Measurements from ENCODE around the gene AGTRAP. TPM values are rescaled to one million over a fixed set of nuclear protein-coding genes. Genes with fewer than 3 reads are reported as not detected.

The AGTRAP gene
- total and polyA plus RNA-seq, 2 of the 8 experiments (the other 6 are each of a cell fraction or from before 2014, with no cell fraction given): 69.7 to 192 TPM

DNA sequence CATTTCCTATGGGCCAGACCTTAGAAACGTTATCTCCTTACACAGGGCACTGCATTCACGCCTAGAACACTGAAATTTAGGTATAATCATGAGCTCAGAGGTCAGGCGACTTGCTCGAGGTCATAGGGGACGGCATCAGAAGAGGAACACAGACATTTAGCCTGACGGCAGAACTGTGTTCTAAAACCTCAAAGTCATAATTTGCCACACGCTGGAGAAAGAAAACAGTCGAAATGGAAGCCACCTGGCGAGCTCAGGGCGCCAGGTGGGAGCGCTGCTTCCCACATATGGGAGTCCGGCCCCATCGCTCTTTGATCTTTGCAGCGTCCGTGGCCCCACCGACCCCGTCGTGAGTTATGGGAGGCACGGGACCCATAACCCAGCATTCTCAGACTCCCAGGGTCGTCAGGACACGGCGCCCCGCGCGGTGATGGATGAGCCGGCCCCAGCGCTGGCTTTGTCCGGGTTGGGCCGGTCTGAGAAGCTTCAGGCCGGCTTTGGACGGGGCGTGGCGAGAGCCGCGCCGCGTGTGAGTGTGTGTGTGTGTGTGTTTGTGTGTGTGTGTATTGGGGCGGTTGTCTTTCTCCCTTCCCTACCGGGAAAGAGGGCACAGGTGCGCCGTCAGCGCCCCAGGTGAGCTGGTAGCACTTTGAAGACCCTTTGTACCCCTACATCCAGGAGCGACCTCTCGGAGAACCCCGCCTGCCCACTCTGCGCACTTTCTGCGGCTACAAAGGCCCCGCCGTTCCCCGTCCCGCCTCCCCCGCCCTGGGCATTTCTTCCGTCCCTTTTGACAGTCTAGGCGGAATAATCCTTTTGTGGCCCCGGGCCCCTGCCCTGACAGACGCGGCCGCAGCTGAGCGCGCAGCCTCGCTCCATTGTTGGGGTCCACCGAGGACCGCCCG lies 45.3 kb upstream of the AGTRAP start (continued):
- TF ChIP-seq TBP (IDR thresholded peaks at IDR 0.05; ENCODE audit: low read depth, low read length) (no peak), RBBP5 (IDR thresholded peaks at IDR 0.05; ENCODE audit: borderline replicate concordance, low read depth, low read length) (no peak), CREB1 (IDR thresholded peaks at IDR 0.05) (peak; percentile 24; the same call in 1 of the 2 replicates), SIN3A (conservative IDR thresholded peaks at IDR 0.05 in 1 of 2, IDR thresholded peaks at IDR 0.05 in 1 of 2; ENCODE audit: low read depth in 1 of 2, low read length in 2 of 2) (peak; percentile 26 to 76; a peak in 2 of 4 replicates), USF2 (IDR thresholded peaks at IDR 0.05; ENCODE audit: low read length) (no peak), MAFK (IDR thresholded peaks at IDR 0.05; ENCODE audit: low read depth, low read length) (no peak), SIX5 (IDR thresholded peaks at IDR 0.05; ENCODE audit: low read depth, low read length) (no peak)
- TF ChIP-seq, protein P1, sequence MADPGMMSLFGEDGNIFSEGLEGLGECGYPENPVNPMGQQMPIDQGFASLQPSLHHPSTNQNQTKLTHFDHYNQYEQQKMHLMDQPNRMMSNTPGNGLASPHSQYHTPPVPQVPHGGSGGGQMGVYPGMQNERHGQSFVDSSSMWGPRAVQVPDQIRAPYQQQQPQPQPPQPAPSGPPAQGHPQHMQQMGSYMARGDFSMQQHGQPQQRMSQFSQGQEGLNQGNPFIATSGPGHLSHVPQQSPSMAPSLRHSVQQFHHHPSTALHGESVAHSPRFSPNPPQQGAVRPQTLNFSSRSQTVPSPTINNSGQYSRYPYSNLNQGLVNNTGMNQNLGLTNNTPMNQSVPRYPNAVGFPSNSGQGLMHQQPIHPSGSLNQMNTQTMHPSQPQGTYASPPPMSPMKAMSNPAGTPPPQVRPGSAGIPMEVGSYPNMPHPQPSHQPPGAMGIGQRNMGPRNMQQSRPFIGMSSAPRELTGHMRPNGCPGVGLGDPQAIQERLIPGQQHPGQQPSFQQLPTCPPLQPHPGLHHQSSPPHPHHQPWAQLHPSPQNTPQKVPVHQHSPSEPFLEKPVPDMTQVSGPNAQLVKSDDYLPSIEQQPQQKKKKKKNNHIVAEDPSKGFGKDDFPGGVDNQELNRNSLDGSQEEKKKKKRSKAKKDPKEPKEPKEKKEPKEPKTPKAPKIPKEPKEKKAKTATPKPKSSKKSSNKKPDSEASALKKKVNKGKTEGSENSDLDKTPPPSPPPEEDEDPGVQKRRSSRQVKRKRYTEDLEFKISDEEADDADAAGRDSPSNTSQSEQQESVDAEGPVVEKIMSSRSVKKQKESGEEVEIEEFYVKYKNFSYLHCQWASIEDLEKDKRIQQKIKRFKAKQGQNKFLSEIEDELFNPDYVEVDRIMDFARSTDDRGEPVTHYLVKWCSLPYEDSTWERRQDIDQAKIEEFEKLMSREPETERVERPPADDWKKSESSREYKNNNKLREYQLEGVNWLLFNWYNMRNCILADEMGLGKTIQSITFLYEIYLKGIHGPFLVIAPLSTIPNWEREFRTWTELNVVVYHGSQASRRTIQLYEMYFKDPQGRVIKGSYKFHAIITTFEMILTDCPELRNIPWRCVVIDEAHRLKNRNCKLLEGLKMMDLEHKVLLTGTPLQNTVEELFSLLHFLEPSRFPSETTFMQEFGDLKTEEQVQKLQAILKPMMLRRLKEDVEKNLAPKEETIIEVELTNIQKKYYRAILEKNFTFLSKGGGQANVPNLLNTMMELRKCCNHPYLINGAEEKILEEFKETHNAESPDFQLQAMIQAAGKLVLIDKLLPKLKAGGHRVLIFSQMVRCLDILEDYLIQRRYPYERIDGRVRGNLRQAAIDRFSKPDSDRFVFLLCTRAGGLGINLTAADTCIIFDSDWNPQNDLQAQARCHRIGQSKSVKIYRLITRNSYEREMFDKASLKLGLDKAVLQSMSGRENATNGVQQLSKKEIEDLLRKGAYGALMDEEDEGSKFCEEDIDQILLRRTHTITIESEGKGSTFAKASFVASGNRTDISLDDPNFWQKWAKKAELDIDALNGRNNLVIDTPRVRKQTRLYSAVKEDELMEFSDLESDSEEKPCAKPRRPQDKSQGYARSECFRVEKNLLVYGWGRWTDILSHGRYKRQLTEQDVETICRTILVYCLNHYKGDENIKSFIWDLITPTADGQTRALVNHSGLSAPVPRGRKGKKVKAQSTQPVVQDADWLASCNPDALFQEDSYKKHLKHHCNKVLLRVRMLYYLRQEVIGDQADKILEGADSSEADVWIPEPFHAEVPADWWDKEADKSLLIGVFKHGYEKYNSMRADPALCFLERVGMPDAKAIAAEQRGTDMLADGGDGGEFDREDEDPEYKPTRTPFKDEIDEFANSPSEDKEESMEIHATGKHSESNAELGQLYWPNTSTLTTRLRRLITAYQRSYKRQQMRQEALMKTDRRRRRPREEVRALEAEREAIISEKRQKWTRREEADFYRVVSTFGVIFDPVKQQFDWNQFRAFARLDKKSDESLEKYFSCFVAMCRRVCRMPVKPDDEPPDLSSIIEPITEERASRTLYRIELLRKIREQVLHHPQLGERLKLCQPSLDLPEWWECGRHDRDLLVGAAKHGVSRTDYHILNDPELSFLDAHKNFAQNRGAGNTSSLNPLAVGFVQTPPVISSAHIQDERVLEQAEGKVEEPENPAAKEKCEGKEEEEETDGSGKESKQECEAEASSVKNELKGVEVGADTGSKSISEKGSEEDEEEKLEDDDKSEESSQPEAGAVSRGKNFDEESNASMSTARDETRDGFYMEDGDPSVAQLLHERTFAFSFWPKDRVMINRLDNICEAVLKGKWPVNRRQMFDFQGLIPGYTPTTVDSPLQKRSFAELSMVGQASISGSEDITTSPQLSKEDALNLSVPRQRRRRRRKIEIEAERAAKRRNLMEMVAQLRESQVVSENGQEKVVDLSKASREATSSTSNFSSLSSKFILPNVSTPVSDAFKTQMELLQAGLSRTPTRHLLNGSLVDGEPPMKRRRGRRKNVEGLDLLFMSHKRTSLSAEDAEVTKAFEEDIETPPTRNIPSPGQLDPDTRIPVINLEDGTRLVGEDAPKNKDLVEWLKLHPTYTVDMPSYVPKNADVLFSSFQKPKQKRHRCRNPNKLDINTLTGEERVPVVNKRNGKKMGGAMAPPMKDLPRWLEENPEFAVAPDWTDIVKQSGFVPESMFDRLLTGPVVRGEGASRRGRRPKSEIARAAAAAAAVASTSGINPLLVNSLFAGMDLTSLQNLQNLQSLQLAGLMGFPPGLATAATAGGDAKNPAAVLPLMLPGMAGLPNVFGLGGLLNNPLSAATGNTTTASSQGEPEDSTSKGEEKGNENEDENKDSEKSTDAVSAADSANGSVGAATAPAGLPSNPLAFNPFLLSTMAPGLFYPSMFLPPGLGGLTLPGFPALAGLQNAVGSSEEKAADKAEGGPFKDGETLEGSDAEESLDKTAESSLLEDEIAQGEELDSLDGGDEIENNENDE (IDR thresholded peaks at IDR 0.05; ENCODE audit: insufficient replicate concordance, low read length): no peak

Data from H1 (cell line).